Testis (tissue), 3 donors: ENCODE results near the gene TGFB1I1. TPM values are rescaled to one million over a fixed set of nuclear protein-coding genes. Genes with fewer than 3 reads are reported as not detected.

Experiments
- DNase-seq: peaks from one replicate; pipeline ENCODE4 v3.0.0-alpha.2; 2019
- H3K27ac ChIP-seq, 2 donors: fragments of 200-600 bp; sonication (generic); one replicate each; pipeline ENCODE4 v1.5.1; 2019
- H3K27me3 ChIP-seq: fragments of 200-600 bp; sonication (generic); one replicate; pipeline ENCODE4 v1.5.1; 2019
- H3K36me3 ChIP-seq: fragments of 200-600 bp; sonication (generic); one replicate; pipeline ENCODE4 v1.5.1; 2017; ENCODE audit warnings: low read depth; ENCODE audit errors: missing control alignments
- H3K4me1 ChIP-seq: fragments of 200-600 bp; sonication (generic); one replicate; pipeline ENCODE4 v1.5.1; 2019
- H3K4me3 ChIP-seq, 2 donors: fragments of 200-600 bp; sonication (generic); one replicate each; pipeline ENCODE4 v1.5.1; 2017 to 2019
- H3K9me3 ChIP-seq: fragments of 200-600 bp; sonication (generic); one replicate; pipeline ENCODE4 v1.5.1; 2017
- POLR2A ChIP-seq: fragments of 450-650 bp; IDR thresholded peaks from one replicate; pipeline ENCODE4 v1.6.1; 2017; ENCODE audit warnings: antibody characterized with exemption, mild to moderate bottlenecking, moderate library complexity
- WGBS, 2 donors: methylation state at CpG; one replicate each; pipeline ENCODE4 v1.1.5; 2018; 5-methylcytosine and 5-hydroxymethylcytosine counted together
- intact Hi-C: fragments of 100-400 bp; cut with DNase I; formaldehyde crosslinking; loops from one replicate; pipeline ENCODE4 v1.15.1; 2023; ENCODE audit warnings: low total_unique reads
- polyA plus RNA-seq: library from polyadenylated mRNA; stranded (reverse); fragments of 350-450 nt; fragmentation: Illumina TruSeq; extraction: RNeasy Lipid Tissue Mini Kit (QIAGEN cat#74804); gene quantifications from one replicate; pipeline ENCODE4 v1.2.3, GENCODE V29; 2014; ENCODE audit warnings: low read depth, low replicate concordance; ENCODE audit not compliant: insufficient read depth
- total RNA-seq, 2 donors: library from RNA; depleted of rRNA; stranded (reverse); fragments of >200 nt; gene quantifications; one replicate each; pipeline ENCODE4 v1.2.3, GENCODE V29; 2016
- TF ChIP-seq, protein P1 (sequence below), 3 experiments: fragments of 450-650 bp in 2 of 3; fragments of 200-600 bp in 1 of 3; sonication (generic) in 1 of 3; IDR thresholded peaks; one replicate each; pipeline ENCODE4 v1.5.1; 2016 to 2019; ENCODE audit warnings: antibody characterized with exemption in 3 of 3, mild to moderate bottlenecking in 2 of 3, moderate library complexity in 1 of 3

Gene TGFB1I1
- total and polyA plus RNA-seq, 3 donors from 2014 or later = 13.6 to 31.7 (median 28.4) TPM

DNA sequence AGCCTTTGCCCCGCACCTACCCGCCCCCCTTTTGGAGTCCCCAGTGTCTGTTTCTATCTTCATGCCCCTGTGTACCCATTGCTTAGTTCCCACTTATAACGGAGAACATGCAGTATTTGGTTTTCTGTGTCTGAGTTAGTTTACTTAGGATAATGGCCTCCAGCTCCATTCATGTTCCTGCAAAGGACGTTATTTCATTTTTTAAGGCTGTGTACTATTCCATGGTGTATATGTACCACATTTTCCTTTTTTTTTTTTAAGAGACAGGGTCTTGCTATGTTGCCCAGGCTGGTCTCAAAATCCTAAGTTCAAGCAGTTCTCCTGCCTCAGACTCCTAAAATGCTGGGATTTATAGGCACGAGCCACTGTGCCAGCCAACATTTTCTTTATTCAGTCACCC lies 4.1 kb upstream of the TGFB1I1 start:
- DNase-seq = no peak
- Histone ChIP-seq H3K27me3 (no peaks in the 10 kb centered on the region), H3K27ac (no peak overlapping the region), H3K4me1 (peaks cover 10% of the 10 kb centered on the region), H3K9me3 (no peaks in the 10 kb centered on the region), H3K36me3 (no peaks in the 10 kb centered on the region), H3K4me3 (no peak overlapping the region)
- intact Hi-C loops = no loop called here
- TF ChIP-seq, protein P1, sequence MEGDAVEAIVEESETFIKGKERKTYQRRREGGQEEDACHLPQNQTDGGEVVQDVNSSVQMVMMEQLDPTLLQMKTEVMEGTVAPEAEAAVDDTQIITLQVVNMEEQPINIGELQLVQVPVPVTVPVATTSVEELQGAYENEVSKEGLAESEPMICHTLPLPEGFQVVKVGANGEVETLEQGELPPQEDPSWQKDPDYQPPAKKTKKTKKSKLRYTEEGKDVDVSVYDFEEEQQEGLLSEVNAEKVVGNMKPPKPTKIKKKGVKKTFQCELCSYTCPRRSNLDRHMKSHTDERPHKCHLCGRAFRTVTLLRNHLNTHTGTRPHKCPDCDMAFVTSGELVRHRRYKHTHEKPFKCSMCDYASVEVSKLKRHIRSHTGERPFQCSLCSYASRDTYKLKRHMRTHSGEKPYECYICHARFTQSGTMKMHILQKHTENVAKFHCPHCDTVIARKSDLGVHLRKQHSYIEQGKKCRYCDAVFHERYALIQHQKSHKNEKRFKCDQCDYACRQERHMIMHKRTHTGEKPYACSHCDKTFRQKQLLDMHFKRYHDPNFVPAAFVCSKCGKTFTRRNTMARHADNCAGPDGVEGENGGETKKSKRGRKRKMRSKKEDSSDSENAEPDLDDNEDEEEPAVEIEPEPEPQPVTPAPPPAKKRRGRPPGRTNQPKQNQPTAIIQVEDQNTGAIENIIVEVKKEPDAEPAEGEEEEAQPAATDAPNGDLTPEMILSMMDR (IDR thresholded peaks at IDR 0.05) = no peak
- TF ChIP-seq POLR2A = no peak
- 89 to 97% methylated on average over 5 of the region's 5 CpGs for WGBS, 2 donors

GRCh38 chr16:31470615-31471014 lies 1.3 kb upstream of the TGFB1I1 start:
- peaks cover 21% of the 10 kb centered on the region for H3K4me1 ChIP-seq
- H3K4me3 ChIP-seq = no peak overlapping the region
- 76 to 81% methylated on average over 3 of the region's 3 CpGs for WGBS, 2 donors
- H3K27ac ChIP-seq = peak overlapping the region in 1 of 2 donors; percentile 95
- TF ChIP-seq, protein P1 (IDR thresholded peaks at IDR 0.05) = no peak
- TF ChIP-seq POLR2A = no peak
- H3K27me3 ChIP-seq = no peaks in the 10 kb centered on the region
- no peak for DNase-seq
- no peaks in the 10 kb centered on the region for H3K9me3 ChIP-seq
- intact Hi-C loops = no loop called here
- H3K36me3 ChIP-seq = no peaks in the 10 kb centered on the region

GRCh38 chr16:31471241-31471874 lies 594 bp upstream of the TGFB1I1 start:
- Histone ChIP-seq H3K27me3 (no peaks in the 10 kb centered on the region), H3K27ac (peak overlapping the region; percentile 90 to 95), H3K4me3 (peak overlapping the region; percentile 60 to 77), H3K4me1 (peaks cover 21% of the 10 kb centered on the region), H3K36me3 (no peaks in the 10 kb centered on the region), H3K9me3 (no peaks in the 10 kb centered on the region)
- no peak for DNase-seq
- intact Hi-C loops = no loop called here
- 22 to 28% methylated on average over 11 to 15 of the region's 15 CpGs for WGBS, 2 donors
- TF ChIP-seq POLR2A = no peak
- TF ChIP-seq, protein P1 (IDR thresholded peaks at IDR 0.05) = no peak

- intact Hi-C loops = no loop called here
- H3K27me3 ChIP-seq = no peaks in the 10 kb centered on the region
- 9 to 20% methylated on average over 20 of the region's 20 CpGs for WGBS, 2 donors
- TF ChIP-seq, protein P1 (IDR thresholded peaks at IDR 0.05) = peak; percentile 48 to 62 (median 59)
- no peak for TF ChIP-seq POLR2A
- H3K27ac ChIP-seq = peak overlapping the region; percentile 90 to 95
- no peaks in the 10 kb centered on the region for H3K36me3 ChIP-seq
- peak; percentile 92 for DNase-seq
- H3K4me1 ChIP-seq = peaks cover 25% of the 10 kb centered on the region
- peak overlapping the region; percentile 60 to 77 for H3K4me3 ChIP-seq
- H3K9me3 ChIP-seq = no peaks in the 10 kb centered on the region
Measured at GRCh38 chr16:31472709-31473203, 804 bp downstream of the TGFB1I1 start.
